GM12864 (cell line): ENCODE measurements around the gene APBB2.
"Not testable (repeated sequence)": the region's sequence is repeated elsewhere in the genome, so short reads cannot be mapped to it uniquely, and the experiment has no call there.

Source experiments
- DNase-seq: peaks from one replicate; pipeline ENCODE4 v3.0.0-alpha.2; 2011; ENCODE audit warnings: low read depth
- H3K4me3 ChIP-seq: 2 replicates; pipeline ENCODE4 v1.5.1; 2011; ENCODE audit warnings: mild to moderate bottlenecking, low read depth, low read length, control low read depth
- TF ChIP-seq, protein P1 (sequence below): IDR thresholded peaks from 2 replicates; pipeline ENCODE4 v1.5.1; 2011; ENCODE audit warnings: low read depth, mild to moderate bottlenecking, moderate library complexity, low read length, control low read depth, inconsistent platforms; ENCODE audit errors: missing control alignments

APBB2 gene

DNA sequence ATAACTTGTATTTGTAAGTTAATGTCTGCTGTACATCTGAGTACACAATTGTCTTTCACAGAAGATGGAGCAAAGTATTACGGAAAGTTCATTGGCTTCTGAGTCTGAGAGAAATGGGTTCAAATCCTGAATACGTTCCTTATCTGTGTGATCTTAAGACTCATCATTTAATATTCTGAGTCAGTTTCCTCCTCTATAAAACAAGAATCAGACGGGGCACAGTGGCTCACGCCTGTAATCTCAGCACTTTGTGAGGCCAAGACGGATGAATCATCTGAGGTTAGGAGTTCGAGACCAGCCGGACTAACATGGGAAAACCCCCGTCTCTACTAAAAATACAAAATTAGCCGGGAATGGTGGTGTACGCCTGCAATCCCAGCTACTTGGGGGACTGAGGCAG lies 57.8 kb downstream of the APBB2 start:
- no peak for DNase-seq

GRCh38 chr4:41155194-41155830 lies 59.0 kb downstream of the APBB2 start:
- no peak for DNase-seq
- TF ChIP-seq, protein P1, sequence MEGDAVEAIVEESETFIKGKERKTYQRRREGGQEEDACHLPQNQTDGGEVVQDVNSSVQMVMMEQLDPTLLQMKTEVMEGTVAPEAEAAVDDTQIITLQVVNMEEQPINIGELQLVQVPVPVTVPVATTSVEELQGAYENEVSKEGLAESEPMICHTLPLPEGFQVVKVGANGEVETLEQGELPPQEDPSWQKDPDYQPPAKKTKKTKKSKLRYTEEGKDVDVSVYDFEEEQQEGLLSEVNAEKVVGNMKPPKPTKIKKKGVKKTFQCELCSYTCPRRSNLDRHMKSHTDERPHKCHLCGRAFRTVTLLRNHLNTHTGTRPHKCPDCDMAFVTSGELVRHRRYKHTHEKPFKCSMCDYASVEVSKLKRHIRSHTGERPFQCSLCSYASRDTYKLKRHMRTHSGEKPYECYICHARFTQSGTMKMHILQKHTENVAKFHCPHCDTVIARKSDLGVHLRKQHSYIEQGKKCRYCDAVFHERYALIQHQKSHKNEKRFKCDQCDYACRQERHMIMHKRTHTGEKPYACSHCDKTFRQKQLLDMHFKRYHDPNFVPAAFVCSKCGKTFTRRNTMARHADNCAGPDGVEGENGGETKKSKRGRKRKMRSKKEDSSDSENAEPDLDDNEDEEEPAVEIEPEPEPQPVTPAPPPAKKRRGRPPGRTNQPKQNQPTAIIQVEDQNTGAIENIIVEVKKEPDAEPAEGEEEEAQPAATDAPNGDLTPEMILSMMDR, result no peak
- H3K4me3 ChIP-seq, result no peak overlapping the region

More for the DNA sequence above, 57.8 kb downstream of the APBB2 start:
- no peak overlapping the region for H3K4me3 ChIP-seq
- TF ChIP-seq, protein P1, result no peak

- TF ChIP-seq, protein P1, result no peak
- DNase-seq, result no peak
Measured at GRCh38 chr4:41154814-41155177, 59.5 kb downstream of the APBB2 start.

GRCh38 chr4:41154010-41154813 lies 60.1 kb downstream of the APBB2 start:
- DNase-seq, result no peak
- no peak overlapping the region for H3K4me3 ChIP-seq
- TF ChIP-seq, protein P1, result no peak

More at GRCh38 chr4:41154814-41155177, 59.5 kb downstream of the APBB2 start:
- no peak overlapping the region for H3K4me3 ChIP-seq

DNA sequence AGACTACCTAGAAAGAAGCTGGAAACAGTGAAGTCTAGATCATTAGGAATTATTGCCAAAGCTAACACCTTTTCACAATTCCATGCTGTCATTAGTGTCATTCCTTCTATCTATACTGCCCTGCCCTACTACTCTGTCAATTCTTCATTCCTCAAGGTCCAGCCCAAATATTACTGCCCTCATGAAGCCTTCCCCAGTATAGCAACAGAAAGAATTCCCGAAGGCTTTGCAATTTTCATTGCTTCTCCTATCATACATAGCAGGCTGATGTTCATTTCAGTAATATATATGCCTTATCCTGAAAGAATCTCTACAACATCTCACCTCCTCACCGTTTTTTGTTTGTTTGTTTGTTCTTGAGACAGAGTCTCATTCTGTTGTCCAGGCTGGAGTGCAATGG lies 63.9 kb downstream of the APBB2 start:
- no peak overlapping the region for H3K4me3 ChIP-seq
- DNase-seq, result no peak
- TF ChIP-seq, protein P1, result no peak

DNA sequence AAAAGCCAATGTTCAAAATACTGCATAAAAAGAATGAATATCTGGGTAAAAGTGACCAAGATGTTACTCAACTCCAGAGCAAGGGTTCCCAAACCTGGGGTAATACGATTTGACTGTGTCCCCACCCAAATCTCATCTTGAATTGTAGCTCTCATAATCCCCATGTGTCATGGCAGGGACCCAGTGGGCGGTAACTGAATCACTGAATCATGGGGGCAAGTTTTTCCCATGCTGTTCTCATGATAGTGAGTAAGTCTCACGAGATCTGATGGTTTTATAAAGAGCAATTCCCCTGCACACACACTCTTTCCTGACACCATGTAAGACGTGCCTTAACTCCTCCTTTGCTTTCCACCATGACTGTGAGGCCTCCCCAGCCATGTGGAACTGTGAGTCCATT lies 64.8 kb downstream of the APBB2 start:
- not testable (repeated sequence) for H3K4me3 ChIP-seq

GRCh38 chr4:41148931-41149330 lies 65.4 kb downstream of the APBB2 start:
- no peak overlapping the region for H3K4me3 ChIP-seq
- TF ChIP-seq, protein P1, result no peak
- no peak for DNase-seq

More for the DNA sequence above, 64.8 kb downstream of the APBB2 start:
- not testable (repeated sequence) for DNase-seq
